ELR (cell line): ENCODE results near the gene ARHGAP26.
A peak's percentile ranks its signal among the peaks of the same experiment; 100 is the strongest.
"Not testable (repeated sequence)": the region's sequence is repeated elsewhere in the genome, so short reads cannot be mapped to it uniquely, and the experiment has no call there.

Experiments used
- DNase-seq: peaks from one replicate; pipeline ENCODE4 v3.0.0-alpha.2; 2015; ENCODE audit warnings: low read depth

ARHGAP26 gene

DNA sequence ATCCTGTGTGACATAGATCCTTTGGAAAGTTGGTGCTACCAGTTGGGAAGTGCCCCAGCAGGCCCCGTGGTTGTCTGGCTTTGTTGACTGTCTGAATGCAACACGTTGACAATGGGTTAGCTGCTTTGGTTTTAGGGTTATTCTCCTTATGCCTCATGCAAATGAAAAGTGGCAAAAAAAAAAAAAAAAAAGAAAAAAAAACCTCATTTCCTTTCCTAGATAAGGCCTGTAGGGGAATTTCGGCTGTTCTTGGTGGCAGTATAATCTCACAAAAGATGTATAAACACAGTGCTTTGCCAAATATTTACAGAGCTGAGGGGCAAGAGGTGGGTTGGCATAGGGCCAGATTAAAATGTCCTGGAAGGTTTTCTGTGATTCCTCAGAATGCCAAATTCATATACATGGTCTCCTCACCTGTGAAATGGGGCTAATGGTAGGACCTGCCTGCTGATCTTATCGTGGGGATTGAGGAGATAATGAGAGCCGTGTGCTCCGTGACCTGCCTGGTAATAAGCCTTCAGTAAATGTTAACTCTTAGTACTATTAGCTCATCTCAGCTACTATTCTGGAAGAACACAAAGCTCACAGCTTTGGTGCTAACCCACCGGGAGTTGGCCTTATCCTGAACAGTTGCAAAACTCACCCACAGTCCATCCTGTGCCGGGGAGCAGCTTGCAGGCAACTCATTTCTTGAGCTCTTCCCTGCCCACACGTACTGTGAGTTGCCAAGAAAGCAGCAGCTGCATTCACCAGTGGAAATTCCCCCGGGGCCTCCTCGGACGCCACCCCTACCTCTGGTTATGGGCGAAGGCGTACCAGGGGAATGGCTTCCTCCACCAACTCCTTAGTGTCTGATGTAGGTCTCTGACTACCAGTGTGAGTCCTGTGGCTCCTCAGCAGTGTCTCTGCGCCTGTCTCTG, 413.0 kb downstream of the ARHGAP26 start:
- DNase-seq, result no peak

DNA sequence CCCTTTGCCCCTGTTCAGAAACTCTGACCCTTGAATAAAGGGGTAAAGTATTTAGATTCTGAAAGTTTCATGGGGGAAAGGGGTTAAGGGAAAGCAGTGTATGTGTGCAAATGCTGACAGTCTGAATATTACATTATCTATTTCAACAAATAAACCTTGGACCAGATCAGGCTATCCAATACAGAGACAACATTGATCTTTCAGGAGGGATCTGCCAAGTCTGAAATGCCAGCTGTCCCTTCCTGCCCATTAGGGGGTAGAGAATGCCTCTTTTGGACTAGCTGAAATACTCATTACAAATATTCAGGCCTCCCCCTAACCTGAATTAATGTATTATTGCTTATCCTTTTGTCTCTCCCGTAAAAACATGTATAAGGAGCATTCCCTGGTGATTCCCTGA, 413.8 kb downstream of the ARHGAP26 start:
- DNase-seq, result no peak

DNA sequence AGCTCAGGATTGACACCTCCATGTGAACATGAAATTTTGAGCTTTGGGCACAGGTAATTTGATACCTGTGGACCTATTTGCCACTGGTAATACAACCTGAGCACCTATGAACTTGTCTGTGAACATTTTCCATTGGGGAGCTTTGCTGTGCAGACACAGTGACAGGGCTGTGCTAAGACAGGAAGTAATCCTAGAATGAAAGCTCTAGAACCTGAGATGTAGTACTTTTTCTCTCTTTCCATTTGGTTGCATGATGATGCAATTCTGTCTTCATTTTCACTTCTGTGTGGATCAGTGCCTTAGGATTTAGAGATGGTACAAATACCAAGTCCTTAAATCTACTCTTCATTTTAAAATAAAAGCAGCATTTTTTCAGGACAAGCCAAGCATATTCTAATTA, 416.4 kb downstream of the ARHGAP26 start:
- no peak for DNase-seq

DNA sequence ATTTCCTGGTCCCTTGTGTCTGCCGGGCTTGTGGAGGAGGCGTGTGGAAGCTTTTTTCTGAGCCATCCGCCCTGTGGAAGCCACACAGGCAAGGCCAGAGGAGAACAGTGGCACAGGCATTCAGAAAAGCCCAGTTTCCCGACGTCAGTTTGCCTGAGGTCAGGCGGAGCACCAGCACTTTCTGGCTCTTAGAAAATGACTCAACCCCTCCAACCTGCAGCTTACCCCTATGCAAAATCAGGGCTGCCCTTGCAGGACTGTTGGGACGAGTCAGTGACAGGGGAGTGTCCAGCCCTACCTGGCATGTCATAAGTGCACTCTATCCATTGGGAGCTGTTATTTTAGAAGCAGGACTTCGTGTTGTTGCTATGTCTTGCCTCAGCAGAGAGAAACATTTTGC, 417.3 kb downstream of the ARHGAP26 start:
- no peak for DNase-seq

DNA sequence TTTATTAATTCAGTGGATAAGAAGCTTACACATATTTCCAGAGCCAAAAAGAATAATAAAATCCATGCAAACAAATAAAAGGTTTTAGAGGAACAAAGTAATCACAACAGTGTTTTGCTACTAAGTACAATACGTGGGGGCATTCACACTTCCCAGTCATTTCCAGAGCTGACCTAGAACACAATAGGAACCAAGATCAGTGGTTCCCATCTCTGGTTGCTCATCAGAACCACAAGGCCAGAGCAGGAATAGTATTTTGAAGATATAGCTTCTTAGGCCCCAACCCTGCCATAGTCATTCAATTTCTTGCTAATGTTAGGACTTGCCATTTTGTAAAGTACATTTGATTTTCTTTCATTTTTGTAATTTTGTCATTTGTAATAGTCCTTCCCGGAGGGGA, 417.9 kb downstream of the ARHGAP26 start:
- no peak for DNase-seq

DNA sequence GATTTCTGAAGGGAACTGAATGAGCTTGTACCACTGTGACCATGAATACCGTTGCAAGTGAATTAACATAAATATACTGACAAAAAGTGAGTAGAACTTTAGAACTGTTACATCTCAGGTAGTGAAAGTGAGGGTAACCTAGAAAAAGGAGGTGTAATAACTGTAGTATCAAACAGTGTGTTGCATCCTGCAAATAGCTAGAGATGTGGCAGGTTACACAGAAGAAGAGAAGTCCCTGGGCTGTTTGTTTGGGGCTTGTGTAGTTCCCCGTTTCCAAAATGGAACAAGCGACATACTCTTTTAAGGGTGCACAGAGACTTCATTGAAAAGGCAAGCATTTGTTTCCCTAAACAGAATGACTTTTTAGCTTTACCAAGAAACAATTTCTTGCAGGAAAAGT, 418.5 kb downstream of the ARHGAP26 start:
- DNase-seq, result no peak

DNA sequence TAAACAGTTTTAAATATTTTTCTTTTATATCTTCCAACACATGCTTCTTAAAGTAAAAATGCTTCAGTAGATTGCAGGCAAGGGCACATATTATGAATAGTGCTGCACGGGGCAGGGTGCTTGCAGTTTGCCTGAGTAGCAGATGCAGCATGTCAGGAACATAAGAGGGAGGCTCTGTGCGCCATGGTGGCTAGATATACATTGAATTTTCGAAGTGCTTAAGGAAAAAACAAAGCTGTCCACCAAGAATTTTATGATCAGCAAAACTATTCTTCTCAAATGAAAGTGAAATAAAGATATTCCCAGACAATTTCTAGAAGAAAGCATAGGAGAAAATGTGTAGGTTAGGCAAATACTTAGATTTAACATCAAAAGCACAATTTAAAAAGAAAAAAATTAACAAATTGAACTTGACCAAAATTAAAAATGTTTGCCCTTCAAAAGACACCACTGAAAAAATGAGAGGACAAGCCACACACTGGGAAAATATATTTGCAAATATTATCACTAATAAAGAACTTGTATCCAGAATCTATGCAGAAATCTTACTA, 420.2 kb downstream of the ARHGAP26 start:
- no peak for DNase-seq

DNA sequence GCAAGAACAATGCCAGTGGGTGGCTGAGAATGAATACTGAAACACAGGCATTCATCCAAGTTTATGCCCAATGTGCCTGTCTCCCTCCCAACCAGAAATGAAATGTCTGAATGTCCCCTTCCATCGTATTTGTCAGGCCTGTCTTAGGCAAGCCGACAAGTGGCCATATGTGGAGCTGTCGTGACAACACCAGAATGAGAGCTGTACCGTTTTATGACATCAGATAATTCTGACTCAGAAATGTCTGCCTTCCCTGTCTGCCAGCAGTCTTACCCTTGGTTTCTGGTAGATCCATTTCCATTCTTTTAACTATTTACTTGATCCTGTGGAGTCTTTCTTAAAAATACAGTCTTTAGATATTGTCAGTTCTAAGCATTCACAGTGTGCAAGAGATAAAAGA, 421.5 kb downstream of the ARHGAP26 start:
- no peak for DNase-seq

DNA sequence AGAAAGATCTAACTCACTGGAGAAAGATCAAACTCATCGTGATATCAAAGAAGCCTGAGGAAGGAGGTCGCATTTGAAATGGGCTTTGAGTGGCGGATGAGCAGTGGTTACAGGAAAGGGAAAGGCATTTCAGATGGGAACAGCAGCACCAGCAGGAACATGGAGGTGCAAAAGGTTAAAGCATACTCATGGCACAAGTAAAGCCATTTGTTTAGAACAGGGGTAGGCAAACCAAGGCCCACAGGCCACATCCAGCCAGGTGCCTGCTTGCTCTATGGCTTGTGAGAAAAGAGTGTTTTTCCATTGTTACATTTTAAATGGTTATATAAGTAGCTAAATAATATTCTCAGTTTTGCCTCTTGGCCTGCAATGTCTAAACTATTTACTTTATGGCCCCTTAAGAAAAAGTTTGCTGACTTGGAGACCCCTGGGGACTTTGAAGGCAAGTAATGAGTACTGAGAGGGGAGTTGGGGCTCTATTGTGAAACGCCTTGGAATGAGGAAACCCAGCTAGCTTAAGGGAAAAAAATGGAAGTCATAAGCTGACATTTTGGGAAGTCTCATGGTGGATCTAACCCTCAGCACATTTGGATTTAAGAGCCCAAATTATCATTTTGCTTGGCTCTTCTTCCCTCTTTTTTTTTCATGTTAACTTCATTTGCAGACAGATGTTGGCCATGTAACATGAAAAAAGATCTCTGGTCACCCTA, 422.2 kb downstream of the ARHGAP26 start:
- no peak for DNase-seq

DNA sequence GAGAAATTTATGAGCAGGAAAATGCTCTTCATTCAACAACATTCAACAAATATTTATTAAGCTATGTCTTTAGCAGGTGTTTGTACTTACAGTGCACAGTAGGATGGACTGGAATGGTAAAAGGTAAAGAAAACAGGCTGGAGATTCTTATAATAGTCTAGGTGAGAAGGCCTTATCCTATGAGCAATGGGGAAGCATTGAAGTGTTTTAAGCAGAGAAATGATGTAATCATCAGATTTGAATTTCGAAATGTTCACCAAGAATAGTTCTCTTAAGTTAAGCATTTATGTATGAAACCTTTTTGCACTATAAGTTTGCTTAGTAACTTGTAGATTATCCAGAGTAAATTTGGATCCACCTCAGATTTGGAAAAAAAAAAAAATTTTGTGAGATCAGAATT, 424.0 kb downstream of the ARHGAP26 start:
- DNase-seq, result no peak

DNA sequence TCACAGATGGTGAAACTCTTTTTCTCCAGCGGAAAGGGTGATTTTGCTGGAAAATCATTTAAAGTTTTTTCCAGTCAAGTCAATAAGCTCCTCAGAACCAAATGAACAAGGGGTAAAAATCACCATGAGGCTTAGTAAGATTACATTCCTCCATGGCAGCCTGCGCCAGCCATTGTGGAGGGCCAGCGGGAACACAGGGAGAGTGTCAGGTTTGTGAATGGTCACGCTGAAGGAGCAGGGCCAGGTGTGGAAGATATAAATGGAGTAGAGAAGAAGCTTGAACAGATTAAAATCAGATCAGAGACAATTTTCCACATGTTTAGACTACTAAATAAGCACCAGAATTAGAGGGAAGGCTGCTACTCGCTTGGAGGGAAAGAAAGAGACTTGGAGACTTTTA, 424.5 kb downstream of the ARHGAP26 start:
- no peak for DNase-seq

DNA sequence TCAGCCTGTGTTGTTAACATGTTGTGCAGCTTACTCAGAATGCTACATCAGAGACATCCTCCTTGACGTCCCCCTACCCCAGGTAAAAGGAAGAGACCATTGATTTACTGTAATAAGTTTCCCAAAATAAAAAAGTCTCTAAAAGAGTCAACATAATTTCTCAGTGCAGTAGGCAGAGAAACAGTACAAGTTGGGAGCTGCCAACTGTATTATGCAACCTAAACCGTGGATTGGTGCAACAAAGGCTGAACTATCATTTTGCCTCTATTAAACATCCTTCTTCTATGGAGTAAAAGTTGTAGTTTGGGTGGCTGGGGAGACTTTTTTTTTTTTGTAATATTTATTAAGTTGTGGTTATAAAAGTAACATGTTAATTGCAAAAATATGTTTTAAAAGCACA, 425.3 kb downstream of the ARHGAP26 start:
- no peak for DNase-seq

DNA sequence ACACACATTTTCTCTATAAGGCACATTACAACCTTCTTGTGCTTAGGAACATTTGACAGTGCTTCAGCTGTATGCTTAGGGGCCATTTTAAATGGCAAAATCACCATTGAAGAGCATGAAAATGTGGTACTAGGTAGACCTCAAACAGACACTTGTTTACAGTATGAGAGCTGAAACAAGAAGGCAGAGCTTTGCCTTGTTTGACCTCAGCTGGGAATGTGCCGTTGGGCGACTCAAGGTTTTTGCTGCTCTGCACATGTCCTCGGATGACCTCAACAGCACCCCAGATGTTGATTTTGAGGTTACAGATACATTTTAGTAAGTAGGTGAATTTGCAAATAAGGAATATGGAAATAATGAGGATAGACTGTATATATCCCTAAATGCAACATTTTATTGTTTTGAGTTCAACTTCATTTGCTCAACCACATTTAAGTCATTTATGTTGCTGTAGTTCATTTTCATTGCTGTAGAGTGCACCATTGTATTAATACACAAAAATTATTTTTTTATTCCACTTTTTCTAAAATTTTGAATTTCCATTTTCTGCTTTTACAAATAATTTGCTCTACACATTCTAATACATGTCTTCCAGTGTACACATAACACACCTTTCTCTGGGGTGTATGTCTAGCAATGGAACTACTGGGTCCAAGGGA, 426.6 kb downstream of the ARHGAP26 start:
- peak; percentile 18 for DNase-seq

DNA sequence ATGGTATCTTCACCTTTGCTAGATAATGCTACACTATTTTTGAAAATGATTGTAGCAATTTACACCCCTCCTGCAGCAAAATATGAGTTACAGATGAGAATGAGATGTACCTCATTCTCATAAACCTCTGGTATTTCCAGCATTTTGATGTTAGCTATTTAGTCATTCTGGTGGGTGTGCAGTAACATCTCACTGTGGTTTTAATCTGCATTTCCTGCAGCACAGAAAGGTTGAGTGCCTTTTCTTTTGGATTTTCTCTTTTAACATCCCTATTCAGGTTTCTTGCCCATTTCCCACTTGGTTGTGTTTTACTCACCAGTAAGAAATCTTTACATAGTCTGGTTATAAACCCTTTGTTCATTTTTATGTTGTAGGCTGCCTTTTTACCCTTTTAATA, 427.1 kb downstream of the ARHGAP26 start:
- DNase-seq, result peak; percentile 36

DNA sequence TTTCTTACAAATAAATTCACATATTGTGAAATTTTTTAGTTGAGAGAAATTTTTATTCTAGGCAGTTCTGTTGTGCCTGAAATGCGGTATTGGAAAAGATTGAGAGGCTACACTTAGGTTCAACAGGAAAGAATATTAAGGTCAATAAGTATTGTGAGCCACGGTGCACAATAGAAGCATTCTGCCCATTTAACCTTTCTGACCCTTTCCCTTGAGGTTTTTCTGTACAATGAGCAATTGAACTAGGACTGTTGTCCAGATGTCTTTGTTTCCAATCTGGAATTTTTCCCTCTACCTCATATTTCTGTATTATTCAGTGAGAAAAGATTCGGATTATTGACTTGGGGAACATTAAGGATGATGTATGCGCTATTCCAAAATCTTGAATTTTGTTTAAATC, 428.2 kb downstream of the ARHGAP26 start:
- peak; percentile 30 for DNase-seq

DNA sequence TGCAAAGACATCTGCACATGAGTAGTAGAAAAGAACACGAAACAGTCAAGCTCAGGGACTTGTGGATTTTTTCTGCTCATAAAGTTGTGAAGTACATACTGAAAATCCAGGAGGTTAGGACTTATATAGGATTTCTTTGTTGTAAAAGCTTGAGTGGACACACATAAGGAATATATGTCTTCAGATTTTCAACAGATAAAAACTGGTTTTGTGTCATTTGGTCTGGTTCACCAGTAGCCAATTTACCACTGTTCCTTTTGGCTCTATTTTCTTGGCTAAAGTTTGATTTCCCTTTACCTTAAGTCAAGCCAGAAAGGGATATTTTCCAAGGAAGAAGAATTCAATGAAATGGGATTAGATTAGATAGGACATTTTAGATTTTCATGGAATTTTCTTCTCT, 429.0 kb downstream of the ARHGAP26 start:
- no peak for DNase-seq

DNA sequence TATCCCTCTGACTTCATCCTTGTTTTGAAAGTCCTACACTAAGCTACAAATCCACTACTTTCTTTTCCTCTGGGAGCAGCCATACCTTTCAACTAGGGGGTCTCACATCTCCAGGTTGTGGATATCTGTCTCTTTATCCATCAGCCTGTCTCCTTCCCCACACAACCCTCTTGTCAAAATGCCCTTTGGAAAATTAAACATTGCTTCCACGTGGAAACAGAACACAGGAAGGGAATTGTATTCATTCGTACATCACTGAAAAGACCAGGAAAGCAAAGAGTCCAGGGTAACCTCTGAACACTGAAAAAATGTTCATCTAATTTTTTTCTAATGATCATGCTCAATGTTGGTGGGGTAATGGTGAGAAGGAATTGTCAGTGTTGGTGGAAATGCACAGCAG, 429.7 kb downstream of the ARHGAP26 start:
- no peak for DNase-seq

DNA sequence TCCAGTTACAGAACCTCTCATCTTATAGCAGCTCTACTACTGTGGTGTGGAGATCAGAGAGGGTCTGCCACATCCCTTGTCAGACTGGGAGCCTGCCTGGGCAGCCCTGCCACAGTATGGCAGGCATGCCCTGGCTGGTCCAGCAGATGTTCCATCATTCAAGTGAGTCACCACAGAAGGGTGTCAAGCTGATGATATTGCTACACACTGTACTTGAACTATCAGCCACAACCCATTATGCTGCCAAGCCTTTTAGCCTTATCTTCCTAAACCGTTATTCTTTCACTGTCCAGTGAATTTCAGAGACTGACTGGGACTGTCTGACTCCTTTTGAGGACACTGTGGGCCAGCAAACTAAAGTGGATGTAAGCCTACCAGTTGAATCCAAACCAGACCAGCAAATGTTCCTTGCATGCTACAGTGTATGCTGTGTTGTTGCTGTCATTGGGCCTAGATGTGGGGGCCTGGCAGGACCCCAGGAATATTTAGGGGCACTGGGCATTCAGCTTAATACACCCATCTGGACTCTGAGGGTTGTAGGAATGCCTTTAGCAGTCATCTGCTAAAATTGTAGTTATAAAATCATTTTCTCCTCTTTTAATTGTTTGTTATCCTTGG, 430.7 kb downstream of the ARHGAP26 start:
- peak; percentile 57 for DNase-seq

DNA sequence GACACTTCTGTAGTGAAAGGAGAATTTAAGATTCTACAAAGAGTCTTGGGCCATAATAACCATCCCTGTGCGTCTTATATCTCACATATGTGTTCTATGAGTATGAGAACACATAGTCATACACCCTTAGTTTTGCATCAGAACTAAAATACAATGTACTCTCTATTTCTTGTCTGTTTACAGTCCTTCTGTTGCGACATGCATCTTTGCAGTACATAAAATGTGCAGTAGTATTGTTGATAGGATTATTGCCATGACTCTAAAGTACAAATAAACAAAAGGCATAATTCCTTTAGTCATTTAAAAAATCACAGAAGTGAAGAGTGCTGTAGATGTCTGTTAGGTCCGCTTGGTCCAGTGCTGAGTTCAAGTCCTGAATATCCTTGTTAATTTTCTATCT, 431.4 kb downstream of the ARHGAP26 start:
- DNase-seq, result peak; percentile 34

DNA sequence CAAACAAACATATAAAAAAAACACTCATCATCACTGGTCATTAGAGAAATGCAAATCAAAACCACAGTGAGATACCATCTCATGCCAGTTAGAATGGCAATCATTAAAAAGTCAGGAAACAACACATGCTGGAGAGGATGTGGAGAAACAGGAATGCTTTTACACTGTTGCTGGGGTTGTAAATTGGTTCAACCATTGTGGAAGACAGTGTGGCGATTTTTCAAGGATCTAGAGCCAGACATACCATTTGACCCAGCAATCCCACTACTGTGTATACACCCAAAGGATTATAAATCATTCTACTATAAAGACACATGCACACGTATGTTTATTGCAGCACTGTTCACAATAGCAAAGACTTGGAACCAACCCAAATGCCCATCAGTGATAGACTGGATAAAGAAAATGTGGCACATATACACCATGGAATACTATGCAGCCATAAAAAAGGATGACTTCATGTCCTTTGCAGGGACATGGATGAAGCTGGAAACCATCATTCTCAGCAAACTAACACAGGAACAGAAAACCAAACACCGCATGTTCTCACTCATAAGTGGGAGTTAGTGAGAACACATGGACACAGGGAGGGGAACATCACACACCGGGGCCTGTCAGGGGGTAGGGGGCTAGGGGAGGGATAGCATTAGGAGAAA, 433.3 kb downstream of the ARHGAP26 start:
- DNase-seq, result not testable (repeated sequence)

DNA sequence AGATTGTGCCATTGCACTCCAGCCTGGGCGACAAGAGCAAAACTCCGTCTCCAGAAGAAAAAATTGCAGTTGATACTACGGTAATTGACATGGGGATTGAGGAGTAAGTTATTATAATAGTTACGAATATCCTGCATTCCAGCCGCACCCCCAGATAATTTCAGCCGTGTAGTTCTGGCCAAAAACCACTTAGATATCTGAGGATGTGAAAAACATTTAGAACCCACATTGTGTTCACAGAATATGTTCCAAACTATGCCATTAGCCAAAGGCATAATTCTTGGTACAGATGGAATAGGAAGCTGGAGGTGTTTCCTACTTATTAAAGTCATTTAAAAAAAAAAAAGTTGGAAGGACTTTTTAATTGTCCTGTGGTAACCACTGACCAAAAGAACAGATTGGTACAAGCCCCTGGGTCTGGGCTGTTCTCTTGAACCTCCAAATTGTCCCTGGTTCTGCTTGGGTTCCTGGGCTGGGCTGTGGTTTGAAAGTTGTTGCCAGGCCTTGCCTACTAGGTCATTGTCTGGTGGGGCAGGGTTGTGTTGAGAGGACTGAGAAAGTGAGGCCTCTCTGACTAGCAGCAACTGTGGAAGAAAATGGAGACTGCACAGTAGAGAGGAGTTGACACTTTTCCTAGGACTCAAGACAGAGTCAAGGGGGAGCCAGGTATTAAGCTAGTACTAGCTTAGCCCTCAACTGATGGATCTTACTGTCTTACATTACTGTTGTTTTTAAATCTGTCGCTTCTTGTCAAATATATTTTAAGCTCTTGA, 434.5 kb downstream of the ARHGAP26 start:
- DNase-seq, result no peak
